ENCODE measurements around the gene DNAJA3. TPM values are rescaled to one million over a fixed set of nuclear protein-coding genes. Genes with fewer than 3 reads are reported as not detected.

The DNAJA3 gene
- total and polyA plus RNA-seq, 9 of the 15 experiments (the other 6 are each of a cell fraction or from before 2014, with no cell fraction given), result 8.1 to 105 (median 79.0) TPM

DNA sequence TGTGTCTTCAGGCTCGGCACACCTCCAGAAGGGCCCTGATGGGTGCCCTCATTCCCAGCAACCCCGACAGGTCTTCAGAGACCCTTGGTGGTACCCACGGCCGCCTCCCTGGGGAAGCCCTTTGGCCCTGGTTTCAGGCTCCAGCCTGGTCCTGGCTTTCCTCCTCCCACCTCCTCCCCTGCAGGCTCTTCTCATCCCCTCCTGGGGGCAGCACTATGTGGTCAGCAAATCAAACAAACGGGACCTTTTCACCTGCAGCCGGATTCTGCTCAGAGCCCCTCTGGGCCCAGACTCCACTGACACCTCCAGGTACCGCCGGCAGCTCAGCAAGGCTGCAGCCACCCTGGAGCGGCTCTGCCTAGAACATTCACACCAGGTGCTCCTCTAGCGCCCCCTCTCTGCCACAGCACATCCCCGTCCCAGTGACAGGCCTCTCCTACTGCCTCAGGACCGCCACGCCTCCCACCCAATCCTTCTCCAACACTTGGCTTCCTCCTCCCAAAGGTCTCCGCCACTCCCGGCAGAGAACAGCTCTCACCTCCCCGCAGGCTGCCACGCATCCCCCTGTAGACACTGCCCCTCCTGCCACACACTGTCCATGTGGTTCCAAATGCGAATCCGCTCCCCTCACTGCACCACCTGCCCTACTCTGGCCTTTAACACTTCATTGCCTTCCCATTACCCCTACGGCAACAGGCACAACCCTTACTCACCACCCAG lies 21.3 kb upstream of the DNAJA3 start:
- no TSS peak for BruUV-seq (replicated peaks)
- Histone ChIP-seq H3K9me1 (ENCODE audit: control insufficient read depth, insufficient read depth, low read length) (no peaks in the 10 kb centered on the region), H3K9ac (ENCODE audit: insufficient read depth in 1 of 2, low read depth in 2 of 2, low read length in 2 of 2) (no peak overlapping the region), H3K4me2 (ENCODE audit: insufficient read depth, low read length) (no peak overlapping the region), H3K9me3 (replicated peaks; ENCODE audit: control insufficient read depth, insufficient read depth, low read depth, low read length) (no peaks in the 10 kb centered on the region), H3K79me2 (ENCODE audit: control insufficient read depth, insufficient read depth, low read length) (no peaks in the 10 kb centered on the region; the same call in 2 of the 3 replicates), H3K4me1 (replicated peaks in 1 of 2; ENCODE audit: control insufficient read depth in 2 of 2, insufficient read depth in 2 of 2, low read length in 2 of 2) (peaks cover 0 to 29% of the 10 kb centered on the region in 2 experiments; a peak in 2 of 5 replicates), H3K36me3 (ENCODE audit: control insufficient read depth, insufficient read depth, low read length) (peaks cover 82% of the 10 kb centered on the region; the same call in 2 of the 3 replicates), H2AFZ (ENCODE audit: low read depth, low read length) (no peak overlapping the region), H3K4me3 (no peak overlapping the region), H3K27ac (ENCODE audit: extremely low read depth, low read depth, low read length) (no peak overlapping the region), H3K27me3 (ENCODE audit: control insufficient read depth in 2 of 2, insufficient read depth in 2 of 2, low read length in 2 of 2) (no peaks in the 10 kb centered on the region), H4K20me1 (replicated peaks; ENCODE audit: control insufficient read depth, insufficient read depth, low read length) (peaks cover 17% of the 10 kb centered on the region)
- 62% methylated on average over 19 of the region's 20 CpGs for WGBS (ENCODE audit: insufficient coverage, low coverage, missing lambda C conversion rate)
- in situ Hi-C loops (cut with MboI) (loop anchor here (5.0 kb wide), 1 partner anchor 42 kb away; no protein-coding TSS in a partner anchor), intact Hi-C loops (cut with micrococcal nuclease) (loop anchor here (5.0 to 10.0 kb wide), 3 partner anchors 142 to 420 kb away; no protein-coding TSS in a partner anchor)
- ChIA-PET CTCF (ENCODE audit: low intra/inter-chr PET ratio) (interaction anchor here (0.7 to 6.4 kb wide), 4 partner anchors 45 to 150 kb away, joined by 3 to 70 read pairs (median 6); no protein-coding TSS in a partner anchor), POLR2A (interaction anchor here (0.6 to 4.7 kb wide), 10 partner anchors 11 to 206 kb away, joined by 3 to 35 read pairs (median 3); partner anchors contain the start of gene CORO7)
- peak in 3 of 4 experiments; percentile 64 to 73 (median 72) for DNase-seq (ENCODE audit: extremely low read depth in 1 of 4, low spot score in 3 of 4)
- FAIRE-seq, result peak; percentile 29
- ATAC-seq, result peak; percentile 81
- TF ChIP-seq ARID1B (IDR thresholded peaks at IDR 0.05) (no peak), KAT2B (IDR thresholded peaks at IDR 0.05; ENCODE audit: low read depth, low read length) (no peak), HMG20A (CRISPR knock-in tag; conservative IDR thresholded peaks at IDR 0.05) (no peak), SLC30A9 (CRISPR knock-in tag; IDR thresholded peaks at IDR 0.05) (no peak), POLR3A (IDR thresholded peaks at IDR 0.05; ENCODE audit: borderline replicate concordance, extremely low read depth, insufficient read depth, insufficient read length) (no peak), POU5F1 (IDR thresholded peaks at IDR 0.05; ENCODE audit: borderline replicate concordance, low read depth, low read length, partially characterized antibody) (no peak), TEAD4 (IDR thresholded peaks at IDR 0.05; ENCODE audit: low read length) (no peak), TEAD4 (CRISPR knock-in tag; IDR thresholded peaks at IDR 0.05; ENCODE audit: borderline replicate concordance) (no peak), ZZZ3 (IDR thresholded peaks at IDR 0.05) (no peak)
- TF ChIP-seq, protein P1, sequence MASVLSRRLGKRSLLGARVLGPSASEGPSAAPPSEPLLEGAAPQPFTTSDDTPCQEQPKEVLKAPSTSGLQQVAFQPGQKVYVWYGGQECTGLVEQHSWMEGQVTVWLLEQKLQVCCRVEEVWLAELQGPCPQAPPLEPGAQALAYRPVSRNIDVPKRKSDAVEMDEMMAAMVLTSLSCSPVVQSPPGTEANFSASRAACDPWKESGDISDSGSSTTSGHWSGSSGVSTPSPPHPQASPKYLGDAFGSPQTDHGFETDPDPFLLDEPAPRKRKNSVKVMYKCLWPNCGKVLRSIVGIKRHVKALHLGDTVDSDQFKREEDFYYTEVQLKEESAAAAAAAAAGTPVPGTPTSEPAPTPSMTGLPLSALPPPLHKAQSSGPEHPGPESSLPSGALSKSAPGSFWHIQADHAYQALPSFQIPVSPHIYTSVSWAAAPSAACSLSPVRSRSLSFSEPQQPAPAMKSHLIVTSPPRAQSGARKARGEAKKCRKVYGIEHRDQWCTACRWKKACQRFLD (CRISPR knock-in tag; IDR thresholded peaks at IDR 0.05), result no peak
- TF ChIP-seq, protein P2, sequence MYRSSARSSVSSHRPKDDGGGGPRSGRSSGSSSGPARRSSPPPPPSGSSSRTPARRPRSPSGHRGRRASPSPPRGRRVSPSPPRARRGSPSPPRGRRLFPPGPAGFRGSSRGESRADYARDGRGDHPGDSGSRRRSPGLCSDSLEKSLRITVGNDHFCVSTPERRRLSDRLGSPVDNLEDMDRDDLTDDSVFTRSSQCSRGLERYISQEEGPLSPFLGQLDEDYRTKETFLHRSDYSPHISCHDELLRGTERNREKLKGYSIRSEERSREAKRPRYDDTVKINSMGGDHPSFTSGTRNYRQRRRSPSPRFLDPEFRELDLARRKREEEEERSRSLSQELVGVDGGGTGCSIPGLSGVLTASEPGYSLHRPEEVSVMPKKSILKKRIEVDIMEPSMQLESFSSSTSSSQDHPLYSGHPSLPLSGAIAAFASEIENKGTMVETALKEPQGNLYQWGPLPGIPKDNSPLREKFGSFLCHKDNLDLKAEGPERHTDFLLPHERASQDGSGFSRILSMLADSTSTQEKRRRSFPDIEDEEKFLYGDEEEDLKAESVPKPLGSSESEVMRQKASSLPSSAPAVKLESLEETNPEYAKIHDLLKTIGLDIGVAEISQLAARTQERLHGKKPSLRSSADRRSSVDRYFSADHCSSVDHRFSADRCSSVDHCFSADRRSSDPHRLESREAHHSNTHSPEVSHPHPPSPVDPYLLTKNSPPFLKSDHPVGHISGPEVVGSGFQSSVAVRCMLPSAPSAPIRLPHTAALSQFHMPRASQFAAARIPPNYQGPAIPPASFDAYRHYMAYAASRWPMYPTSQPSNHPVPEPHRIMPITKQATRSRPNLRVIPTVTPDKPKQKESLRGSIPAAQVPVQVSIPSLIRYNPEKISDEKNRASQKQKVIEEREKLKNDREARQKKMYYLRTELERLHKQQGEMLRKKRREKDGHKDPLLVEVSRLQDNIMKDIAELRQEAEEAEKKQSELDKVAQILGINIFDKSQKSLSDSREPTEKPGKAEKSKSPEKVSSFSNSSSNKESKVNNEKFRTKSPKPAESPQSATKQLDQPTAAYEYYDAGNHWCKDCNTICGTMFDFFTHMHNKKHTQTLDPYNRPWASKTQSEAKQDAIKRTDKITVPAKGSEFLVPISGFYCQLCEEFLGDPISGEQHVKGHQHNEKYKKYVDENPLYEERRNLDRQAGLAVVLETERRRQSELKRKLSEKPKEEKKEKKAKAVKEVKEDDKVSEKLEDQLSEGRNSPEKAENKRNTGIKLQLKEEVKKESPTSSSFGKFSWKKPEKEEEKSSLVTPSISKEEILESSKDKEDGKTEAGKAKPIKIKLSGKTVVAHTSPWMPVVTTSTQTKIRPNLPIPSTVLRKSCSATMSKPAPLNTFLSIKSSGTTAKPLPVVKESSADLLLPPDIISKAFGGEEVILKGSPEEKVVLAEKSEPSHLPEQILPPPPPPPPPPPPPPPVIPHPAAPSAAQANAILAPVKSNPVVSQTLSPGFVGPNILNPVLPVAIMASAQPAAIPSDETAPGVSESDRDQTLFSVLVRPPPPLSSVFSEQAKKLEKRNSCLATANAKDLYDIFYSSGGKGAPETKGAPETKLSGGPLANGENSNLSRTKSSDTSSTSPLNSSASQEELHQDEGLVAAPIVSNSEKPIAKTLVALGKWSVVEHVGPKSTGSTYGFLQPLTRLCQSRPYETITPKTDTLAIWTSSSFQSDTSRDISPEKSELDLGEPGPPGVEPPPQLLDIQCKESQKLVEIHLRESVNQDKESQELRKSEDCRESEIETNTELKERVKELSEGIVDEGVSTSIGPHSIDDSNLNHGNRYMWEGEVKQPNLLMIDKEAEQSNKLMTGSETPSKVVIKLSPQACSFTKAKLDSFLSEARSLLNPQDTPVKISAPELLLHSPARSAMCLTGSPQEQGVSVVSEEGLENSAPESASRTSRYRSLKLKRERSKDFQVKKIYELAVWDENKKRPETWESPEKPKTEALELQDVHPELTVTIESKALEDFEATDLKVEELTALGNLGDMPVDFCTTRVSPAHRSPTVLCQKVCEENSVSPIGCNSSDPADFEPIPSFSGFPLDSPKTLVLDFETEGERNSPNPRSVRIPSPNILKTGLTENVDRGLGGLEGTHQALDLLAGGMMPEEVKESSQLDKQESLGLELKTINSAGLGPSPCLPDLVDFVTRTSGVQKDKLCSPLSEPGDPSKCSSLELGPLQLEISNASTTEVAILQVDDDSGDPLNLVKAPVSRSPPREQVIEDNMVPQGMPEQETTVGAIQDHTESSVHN (IDR thresholded peaks at IDR 0.05; ENCODE audit: borderline replicate concordance in 1 of 2, low read depth in 1 of 2), result no peak
